GM19467 (cell line): ENCODE data around the gene GRAMD1B.

Source experiments
- ATAC-seq: cut with Tn5 transposase; IDR thresholded peaks from one replicate; pipeline ENCODE4 v1.9.1; 2021; ENCODE audit warnings: mild to moderate bottlenecking, moderate library complexity; ENCODE audit not compliant: unreplicated experiment

The GRAMD1B gene

GRCh38 chr11:123527526-123527925 lies 97.5 kb downstream of the GRAMD1B start:
- no peak for ATAC-seq

GRCh38 chr11:123527947-123528346 lies 97.9 kb downstream of the GRAMD1B start:
- ATAC-seq, result no peak

GRCh38 chr11:123531325-123531724 lies 101.3 kb downstream of the GRAMD1B start:
- ATAC-seq, result no peak

GRCh38 chr11:123532131-123532530 lies 102.1 kb downstream of the GRAMD1B start:
- ATAC-seq, result no peak

GRCh38 chr11:123535401-123535800 lies 105.3 kb downstream of the GRAMD1B start:
- ATAC-seq, result no peak

GRCh38 chr11:123536690-123537437 lies 106.8 kb downstream of the GRAMD1B start:
- ATAC-seq, result no peak

- no peak for ATAC-seq
Measured at GRCh38 chr11:123537726-123538125, 107.7 kb downstream of the GRAMD1B start.

- no peak for ATAC-seq
Measured at GRCh38 chr11:123543797-123544196, 113.7 kb downstream of the GRAMD1B start.

GRCh38 chr11:123544631-123545375 lies 114.7 kb downstream of the GRAMD1B start:
- no peak for ATAC-seq

- no peak for ATAC-seq
Measured at GRCh38 chr11:123545726-123546270, 115.7 kb downstream of the GRAMD1B start.

- ATAC-seq, result no peak
Measured at GRCh38 chr11:123546515-123546914, 116.4 kb downstream of the GRAMD1B start.

GRCh38 chr11:123547180-123547579 lies 117.1 kb downstream of the GRAMD1B start:
- peak; percentile 77 for ATAC-seq

- ATAC-seq, result no peak
Measured at GRCh38 chr11:123548774-123549173, 118.7 kb downstream of the GRAMD1B start.

GRCh38 chr11:123549926-123550917 lies 120.2 kb downstream of the GRAMD1B start:
- ATAC-seq, result no peak

GRCh38 chr11:123551079-123551478 lies 121.0 kb downstream of the GRAMD1B start:
- ATAC-seq, result no peak

- no peak for ATAC-seq
Measured at GRCh38 chr11:123556633-123557032, 126.6 kb downstream of the GRAMD1B start.

GRCh38 chr11:123558536-123559315 lies 128.7 kb downstream of the GRAMD1B start:
- no peak for ATAC-seq

GRCh38 chr11:123559523-123559955 lies 129.5 kb downstream of the GRAMD1B start:
- ATAC-seq, result no peak

GRCh38 chr11:123560006-123560405 lies 129.9 kb downstream of the GRAMD1B start:
- no peak for ATAC-seq

- ATAC-seq, result no peak
Measured at GRCh38 chr11:123561431-123561800, 131.3 kb downstream of the GRAMD1B start.
